ENCODE data around the gene MTSS2. TPM values are rescaled to one million over a fixed set of nuclear protein-coding genes. Genes with fewer than 3 reads are reported as not detected.

MTSS2 gene
- total RNA-seq, 1 experiment from 2014 or later: 27.1 TPM

DNA sequence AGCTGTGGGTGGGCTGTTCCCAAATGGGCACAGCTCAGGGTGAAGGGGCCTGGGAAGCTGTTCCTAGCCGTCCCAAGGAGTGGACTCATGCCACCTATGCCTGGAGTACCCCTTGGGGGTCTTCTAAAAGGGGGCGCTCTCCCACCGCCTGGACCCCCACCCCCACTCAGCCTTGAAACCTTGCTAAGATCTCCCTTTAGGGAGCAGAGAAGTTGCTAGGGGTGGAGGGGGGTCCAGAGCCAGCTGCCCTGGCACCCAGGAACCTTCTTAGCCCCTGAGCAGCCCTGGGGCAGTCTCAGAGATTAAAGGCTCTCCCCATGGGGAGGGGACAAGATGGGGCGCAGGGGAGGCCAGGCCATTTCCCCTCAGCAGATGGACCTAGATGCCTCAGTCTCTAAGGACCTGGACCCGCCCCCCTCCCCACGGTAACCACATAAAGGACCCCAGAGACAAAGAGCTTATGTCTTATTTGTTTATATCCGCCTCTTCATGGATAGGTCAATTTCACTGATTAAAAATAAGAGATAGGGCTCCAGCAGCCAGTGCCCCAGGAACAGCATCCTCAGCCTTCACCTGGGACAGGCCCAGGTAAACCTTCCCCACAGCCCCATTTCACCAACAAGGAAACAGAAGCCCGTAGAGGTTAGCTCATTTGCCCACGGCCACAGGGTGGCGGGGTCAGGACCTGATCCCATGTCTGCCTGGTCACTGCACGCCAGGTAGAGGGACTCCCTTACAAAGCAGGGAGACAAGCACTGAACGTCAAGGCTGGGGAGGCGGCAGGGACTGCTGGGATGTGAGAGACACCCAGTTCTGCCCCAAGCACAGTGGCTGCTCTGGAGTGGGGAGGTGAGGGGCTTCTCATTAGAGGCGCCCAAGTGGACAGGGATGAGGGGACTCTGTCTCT is 3.4 kb downstream of the MTSS2 start:
- intact Hi-C loops (cut with micrococcal nuclease; ENCODE audit: unreplicated experiment): loop anchor here (10.0 kb wide), 2 partner anchors 62 to 92 kb away; no protein-coding TSS in a partner anchor
- H3K36me3 Mint-ChIP-seq (ENCODE audit: insufficient read depth, unreplicated experiment): peaks cover 47% of the 10 kb centered on the region
- BruUV-seq (replicated peaks): no TSS peak
- H3K27me3 Mint-ChIP-seq (ENCODE audit: unreplicated experiment): no peaks in the 10 kb centered on the region
- no peak overlapping the region for H3K27ac Mint-ChIP-seq (ENCODE audit: unreplicated experiment)
- no peak for DNase-seq
- no peak overlapping the region for H3K4me3 Mint-ChIP-seq (ENCODE audit: low read depth, unreplicated experiment)
- peaks cover 11% of the 10 kb centered on the region for H3K4me1 Mint-ChIP-seq (ENCODE audit: low read depth, unreplicated experiment)
- no peaks in the 10 kb centered on the region for H3K9me3 Mint-ChIP-seq (ENCODE audit: low read depth, unreplicated experiment)
- TF ChIP-seq, protein P1, sequence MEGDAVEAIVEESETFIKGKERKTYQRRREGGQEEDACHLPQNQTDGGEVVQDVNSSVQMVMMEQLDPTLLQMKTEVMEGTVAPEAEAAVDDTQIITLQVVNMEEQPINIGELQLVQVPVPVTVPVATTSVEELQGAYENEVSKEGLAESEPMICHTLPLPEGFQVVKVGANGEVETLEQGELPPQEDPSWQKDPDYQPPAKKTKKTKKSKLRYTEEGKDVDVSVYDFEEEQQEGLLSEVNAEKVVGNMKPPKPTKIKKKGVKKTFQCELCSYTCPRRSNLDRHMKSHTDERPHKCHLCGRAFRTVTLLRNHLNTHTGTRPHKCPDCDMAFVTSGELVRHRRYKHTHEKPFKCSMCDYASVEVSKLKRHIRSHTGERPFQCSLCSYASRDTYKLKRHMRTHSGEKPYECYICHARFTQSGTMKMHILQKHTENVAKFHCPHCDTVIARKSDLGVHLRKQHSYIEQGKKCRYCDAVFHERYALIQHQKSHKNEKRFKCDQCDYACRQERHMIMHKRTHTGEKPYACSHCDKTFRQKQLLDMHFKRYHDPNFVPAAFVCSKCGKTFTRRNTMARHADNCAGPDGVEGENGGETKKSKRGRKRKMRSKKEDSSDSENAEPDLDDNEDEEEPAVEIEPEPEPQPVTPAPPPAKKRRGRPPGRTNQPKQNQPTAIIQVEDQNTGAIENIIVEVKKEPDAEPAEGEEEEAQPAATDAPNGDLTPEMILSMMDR (IDR thresholded peaks at IDR 0.05; ENCODE audit: unreplicated experiment): no peak
- CTCF ChIA-PET: interaction anchor here (1.0 kb wide), 1 partner anchor 89 kb away, joined by 3 read pairs; no protein-coding TSS in a partner anchor

DNA sequence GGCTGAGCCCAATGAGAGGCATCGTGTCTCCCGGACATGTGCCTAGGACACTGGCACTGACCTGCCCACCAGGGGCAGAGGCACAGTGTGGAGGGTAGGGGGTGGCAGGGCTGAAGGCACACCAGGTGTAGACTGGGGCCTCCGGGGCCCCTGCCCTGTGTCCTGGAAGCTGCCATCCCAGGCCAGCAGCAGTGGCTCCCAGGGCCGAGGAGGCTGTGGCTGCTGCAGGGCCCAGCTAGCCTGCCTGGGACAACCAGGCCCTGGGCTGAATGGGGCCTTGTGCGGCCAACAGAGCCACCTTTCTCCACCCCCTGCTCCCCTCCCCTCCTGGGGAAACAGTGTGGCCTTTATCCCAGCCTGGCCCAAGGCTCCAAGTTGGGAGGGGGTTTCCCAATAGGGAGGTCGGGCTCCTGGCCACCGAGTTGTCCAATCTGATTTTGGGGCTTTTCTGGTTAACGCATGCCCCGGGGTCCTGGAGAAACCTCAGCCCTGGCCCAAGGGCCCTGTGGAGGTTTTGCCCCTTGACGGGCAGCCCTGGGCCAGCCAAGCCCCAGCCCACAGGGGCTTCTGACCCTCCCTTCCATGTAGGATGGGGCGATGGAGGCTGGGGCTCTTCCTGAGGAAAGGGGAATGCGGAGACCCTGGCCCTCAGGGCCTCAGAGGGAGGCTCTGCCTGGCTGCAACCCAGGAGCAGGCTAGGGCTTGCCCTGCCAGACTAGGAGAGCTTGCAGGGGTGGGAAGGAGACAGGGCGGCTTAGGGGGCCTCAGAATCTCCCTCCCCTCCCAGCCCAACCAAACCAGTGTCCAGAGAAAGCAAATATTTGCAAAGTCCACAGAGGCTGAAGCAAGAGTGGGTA is 4.2 kb downstream of the MTSS2 start:
- H3K9me3 Mint-ChIP-seq (ENCODE audit: low read depth, unreplicated experiment): no peaks in the 10 kb centered on the region
- CTCF ChIA-PET: interaction anchor here (1.0 kb wide), 1 partner anchor 90 kb away, joined by 3 read pairs; no protein-coding TSS in a partner anchor
- H3K4me3 Mint-ChIP-seq (ENCODE audit: low read depth, unreplicated experiment): no peak overlapping the region
- intact Hi-C loops (cut with micrococcal nuclease; ENCODE audit: unreplicated experiment): loop anchor here (10.0 kb wide), 2 partner anchors 63 to 93 kb away; no protein-coding TSS in a partner anchor
- TF ChIP-seq, protein P1 (IDR thresholded peaks at IDR 0.05; ENCODE audit: unreplicated experiment): no peak
- H3K27ac Mint-ChIP-seq (ENCODE audit: unreplicated experiment): no peak overlapping the region
- peaks cover 38% of the 10 kb centered on the region for H3K36me3 Mint-ChIP-seq (ENCODE audit: insufficient read depth, unreplicated experiment)
- peaks cover 3% of the 10 kb centered on the region for H3K4me1 Mint-ChIP-seq (ENCODE audit: low read depth, unreplicated experiment)
- no peaks in the 10 kb centered on the region for H3K27me3 Mint-ChIP-seq (ENCODE audit: unreplicated experiment)
- DNase-seq: no peak
- no TSS peak for BruUV-seq (replicated peaks)

DNA sequence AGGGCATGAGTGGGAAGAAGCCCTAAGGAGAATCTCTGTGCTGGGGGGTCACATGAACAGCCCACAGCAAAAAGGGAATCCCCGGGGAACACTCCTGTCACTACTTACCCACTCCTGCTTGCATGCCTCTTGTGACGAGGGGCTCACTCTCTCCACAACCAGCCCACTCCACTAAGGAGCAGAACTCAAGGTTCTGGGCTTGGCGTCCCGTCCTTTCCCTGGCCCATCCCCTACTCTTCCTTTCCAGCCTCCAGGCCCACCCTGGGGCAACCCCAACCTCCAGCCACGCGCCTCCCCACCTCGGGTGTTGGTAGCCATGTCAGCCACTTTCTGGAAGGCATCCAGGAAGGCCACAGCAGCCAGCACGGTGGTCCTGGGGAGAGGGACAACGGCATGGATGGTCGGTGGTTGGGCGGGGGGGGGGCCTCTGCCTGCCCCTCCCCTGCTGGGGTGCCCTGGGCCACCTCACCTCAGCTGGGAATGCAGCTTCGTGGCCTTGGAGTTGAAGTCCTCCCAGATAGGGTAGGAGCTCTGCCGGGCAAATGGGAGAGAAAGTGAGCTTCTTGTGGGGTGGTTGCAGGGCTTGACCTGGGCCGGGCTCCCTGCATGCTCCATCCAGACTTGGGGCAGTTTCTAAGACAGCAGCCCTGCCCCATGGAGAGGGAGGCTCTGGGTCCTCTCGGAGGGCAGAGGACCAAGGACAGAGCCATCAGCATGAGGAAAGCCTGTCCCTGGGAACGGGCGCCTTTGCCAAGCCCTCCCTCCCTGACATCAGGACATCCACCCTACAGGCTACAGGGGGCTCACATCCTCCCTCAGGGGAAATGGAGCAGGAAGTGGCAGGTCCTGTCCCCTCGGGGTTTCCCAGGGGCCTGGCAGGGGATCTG is 5.1 kb downstream of the MTSS2 start:
- Mint-ChIP-seq H3K4me3 (ENCODE audit: low read depth, unreplicated experiment) (no peak overlapping the region), H3K27ac (ENCODE audit: unreplicated experiment) (no peak overlapping the region), H3K27me3 (ENCODE audit: unreplicated experiment) (no peaks in the 10 kb centered on the region), H3K4me1 (ENCODE audit: low read depth, unreplicated experiment) (no peaks in the 10 kb centered on the region), H3K36me3 (ENCODE audit: insufficient read depth, unreplicated experiment) (peaks cover 36% of the 10 kb centered on the region), H3K9me3 (ENCODE audit: low read depth, unreplicated experiment) (no peaks in the 10 kb centered on the region)
- CTCF ChIA-PET: no interaction called here
- intact Hi-C loops (cut with micrococcal nuclease; ENCODE audit: unreplicated experiment): loop anchor here (10.0 kb wide), 2 partner anchors 64 to 94 kb away; no protein-coding TSS in a partner anchor
- no peak for DNase-seq
- TF ChIP-seq, protein P1 (IDR thresholded peaks at IDR 0.05; ENCODE audit: unreplicated experiment): no peak
- BruUV-seq (replicated peaks): no TSS peak
